IPS-20b (cell line): ENCODE results near the gene HAUS7.

ENCODE experiments used
- H3K27ac ChIP-seq: one replicate; pipeline ENCODE4 v1.5.1; 2013; ENCODE audit warnings: low read length
- H3K27me3 ChIP-seq: 2 replicates; pipeline ENCODE4 v1.6.1; 2013; ENCODE audit warnings: mild to moderate bottlenecking, low read length, inconsistent platforms; ENCODE audit not compliant: insufficient read depth
- H3K36me3 ChIP-seq: 2 replicates; pipeline ENCODE4 v1.6.1; 2013; ENCODE audit warnings: low read depth, mild to moderate bottlenecking, inconsistent platforms, low read length, moderate library complexity; ENCODE audit not compliant: insufficient read depth
- H3K4me1 ChIP-seq: 2 replicates; pipeline ENCODE4 v1.6.1; 2013; ENCODE audit warnings: mild to moderate bottlenecking, control low read depth, inconsistent platforms, low read length, moderate library complexity; ENCODE audit not compliant: insufficient read depth
- H3K4me3 ChIP-seq: 2 replicates; pipeline ENCODE4 v1.5.1; 2013; ENCODE audit warnings: mild to moderate bottlenecking, low read length, inconsistent platforms
- H3K9ac ChIP-seq: 2 replicates; pipeline ENCODE4 v1.6.1; 2013; ENCODE audit warnings: low read depth, mild to moderate bottlenecking, inconsistent platforms, low read length, moderate library complexity
- H3K9me3 ChIP-seq: 2 replicates; pipeline ENCODE4 v1.6.1; 2013; ENCODE audit warnings: mild to moderate bottlenecking, low read depth, low read length, inconsistent platforms; ENCODE audit not compliant: insufficient read depth

HAUS7 gene

DNA sequence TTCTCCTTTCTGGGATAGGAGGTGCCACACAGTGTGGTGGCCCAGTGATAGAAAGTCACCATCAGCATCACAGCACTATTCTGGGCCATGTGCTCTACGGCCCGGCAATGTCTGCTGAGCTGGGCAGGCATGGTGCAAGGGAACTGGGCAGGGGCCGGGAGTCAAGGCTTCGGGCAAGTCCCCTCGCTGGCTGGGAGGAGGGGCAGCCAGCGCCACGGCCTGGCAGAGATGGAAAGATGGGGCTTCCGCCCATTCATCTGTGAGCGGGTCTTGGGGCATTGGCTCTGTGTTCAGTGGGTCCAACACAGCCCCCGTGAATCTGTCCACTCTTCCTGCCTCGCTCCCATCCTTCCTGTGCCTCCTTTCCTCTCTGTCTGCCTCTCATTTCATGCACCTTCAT, 40.0 kb upstream of the HAUS7 start:
- Histone ChIP-seq H3K9ac (no peak overlapping the region), H3K4me3 (no peak overlapping the region), H3K9me3 (no peaks in the 10 kb centered on the region), H3K27ac (no peak overlapping the region), H3K36me3 (no peaks in the 10 kb centered on the region), H3K27me3 (peaks cover under 1% of the 10 kb centered on the region; the same call in 1 of the 2 replicates), H3K4me1 (no peaks in the 10 kb centered on the region)

- no peaks in the 10 kb centered on the region for H3K9me3 ChIP-seq
- H3K4me3 ChIP-seq = no peak overlapping the region
- H3K36me3 ChIP-seq = no peaks in the 10 kb centered on the region
- no peak overlapping the region for H3K9ac ChIP-seq
- H3K27ac ChIP-seq = no peak overlapping the region
- no peaks in the 10 kb centered on the region for H3K27me3 ChIP-seq
- H3K4me1 ChIP-seq = no peaks in the 10 kb centered on the region
These were observed 39.2 kb upstream of the HAUS7 start for GRCh38 chrX:153509592-153509991.

DNA sequence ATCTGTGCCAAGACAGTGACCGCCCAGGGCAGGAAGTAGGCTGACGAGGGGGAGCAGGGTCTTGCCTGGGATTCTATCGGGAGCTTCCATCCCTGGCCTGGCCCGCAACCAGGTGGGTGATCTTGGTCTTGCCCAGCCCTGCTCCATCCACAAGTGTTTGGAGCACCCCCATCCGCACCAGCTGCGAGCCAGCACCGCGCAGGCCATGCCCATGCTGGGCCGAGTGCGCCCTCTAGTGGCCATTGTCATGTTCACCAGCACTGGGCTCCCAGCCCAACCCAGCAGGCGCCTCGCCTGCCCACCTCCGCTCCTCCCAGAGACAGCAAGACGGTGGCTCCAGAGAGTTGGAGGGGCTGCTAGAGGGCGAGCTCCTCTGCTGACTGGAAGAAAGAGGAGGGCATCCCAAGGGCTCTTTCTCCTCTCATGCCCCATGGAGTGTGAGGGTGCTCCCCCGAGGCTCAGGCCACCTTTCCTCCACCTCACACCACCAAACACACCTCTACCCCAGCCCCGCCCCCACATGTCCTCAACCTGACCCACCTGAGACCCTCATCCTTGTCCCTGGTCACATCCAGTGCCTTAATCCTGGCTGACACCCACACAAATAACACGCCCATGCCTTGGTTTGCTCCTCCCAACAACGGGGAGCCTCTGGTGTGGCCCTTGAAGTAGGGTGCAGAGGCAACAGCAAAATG, 37.3 kb upstream of the HAUS7 start:
- Histone ChIP-seq H3K9ac (no peak overlapping the region), H3K27me3 (no peaks in the 10 kb centered on the region), H3K4me3 (no peak overlapping the region), H3K36me3 (no peaks in the 10 kb centered on the region), H3K9me3 (no peaks in the 10 kb centered on the region), H3K4me1 (no peaks in the 10 kb centered on the region), H3K27ac (no peak overlapping the region)

DNA sequence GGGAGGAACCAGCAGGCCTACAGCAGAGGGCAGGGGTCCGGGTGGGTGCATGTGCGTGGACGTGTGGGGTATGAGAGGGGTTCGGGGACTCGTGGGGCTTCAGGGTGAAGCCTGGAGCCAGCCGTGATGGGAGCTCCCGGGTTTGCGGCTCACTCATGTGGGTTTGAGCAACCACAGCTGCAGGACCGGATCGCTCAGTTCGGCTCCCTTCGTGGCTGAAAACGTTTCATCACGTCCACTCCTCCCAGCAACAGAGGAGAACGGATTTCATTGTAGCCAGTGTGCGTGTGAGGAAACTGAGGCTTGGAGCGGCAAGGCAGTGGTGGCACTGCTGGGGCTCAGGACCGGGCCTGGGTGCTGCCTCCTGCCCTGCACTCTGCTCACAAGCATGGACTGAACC, 35.0 kb upstream of the HAUS7 start:
- Histone ChIP-seq H3K4me3 (no peak overlapping the region), H3K4me1 (no peaks in the 10 kb centered on the region), H3K36me3 (no peaks in the 10 kb centered on the region), H3K27ac (no peak overlapping the region), H3K9ac (no peak overlapping the region), H3K9me3 (no peaks in the 10 kb centered on the region), H3K27me3 (no peaks in the 10 kb centered on the region)

DNA sequence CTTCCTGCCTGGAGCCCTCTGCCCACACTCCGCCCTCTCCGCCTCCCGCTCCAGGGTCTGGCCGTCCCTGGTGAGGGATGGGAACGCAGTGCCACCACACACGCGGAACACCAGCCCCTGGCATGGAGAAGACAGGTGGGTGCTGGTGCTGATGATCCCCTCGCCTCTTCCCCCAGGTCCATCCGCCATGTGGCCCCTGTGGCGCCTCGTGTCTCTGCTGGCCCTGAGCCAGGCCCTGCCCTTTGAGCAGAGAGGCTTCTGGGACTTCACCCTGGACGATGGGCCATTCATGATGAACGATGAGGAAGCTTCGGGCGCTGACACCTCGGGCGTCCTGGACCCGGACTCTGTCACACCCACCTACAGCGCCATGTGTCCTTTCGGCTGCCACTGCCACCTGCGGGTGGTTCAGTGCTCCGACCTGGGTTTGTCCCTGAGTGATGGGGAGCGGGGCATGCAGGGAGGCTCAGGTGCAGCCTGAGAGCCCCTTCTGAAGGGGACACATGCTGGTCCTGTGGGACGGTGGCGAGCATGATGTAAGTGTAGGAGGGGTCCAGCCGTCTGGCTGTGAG, 34.2 kb upstream of the HAUS7 start:
- H3K36me3 ChIP-seq = no peaks in the 10 kb centered on the region
- H3K27ac ChIP-seq = no peak overlapping the region
- no peaks in the 10 kb centered on the region for H3K27me3 ChIP-seq
- H3K4me3 ChIP-seq = no peak overlapping the region
- no peaks in the 10 kb centered on the region for H3K4me1 ChIP-seq
- no peak overlapping the region for H3K9ac ChIP-seq
- H3K9me3 ChIP-seq = no peaks in the 10 kb centered on the region

GRCh38 chrX:153502796-153503195, 32.4 kb upstream of the HAUS7 start:
- no peaks in the 10 kb centered on the region for H3K27me3 ChIP-seq
- no peak overlapping the region for H3K4me3 ChIP-seq
- H3K36me3 ChIP-seq = no peaks in the 10 kb centered on the region
- H3K4me1 ChIP-seq = no peaks in the 10 kb centered on the region
- H3K27ac ChIP-seq = no peak overlapping the region
- no peak overlapping the region for H3K9ac ChIP-seq
- H3K9me3 ChIP-seq = no peaks in the 10 kb centered on the region

DNA sequence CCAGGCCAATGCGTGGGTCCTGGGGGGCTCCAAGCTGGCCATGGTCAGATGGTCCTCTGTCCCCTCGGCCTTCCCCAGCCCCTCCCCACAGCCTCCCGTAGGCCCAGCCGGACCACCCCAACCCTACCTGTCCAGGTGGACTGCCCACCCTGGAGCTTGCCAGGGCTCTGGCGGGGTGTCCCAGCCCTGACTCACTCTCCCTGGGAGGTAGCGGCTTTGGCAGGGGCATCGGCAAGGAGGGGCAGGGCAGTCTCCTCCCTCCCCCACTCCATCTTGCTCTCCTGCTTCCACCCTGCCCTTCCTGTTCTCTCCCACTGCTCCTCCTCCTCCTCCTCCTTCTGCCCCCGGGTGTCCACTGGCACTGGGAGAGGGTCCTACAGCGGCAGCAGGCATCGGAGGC, 31.8 kb upstream of the HAUS7 start:
- H3K27me3 ChIP-seq = no peaks in the 10 kb centered on the region

GRCh38 chrX:153501530-153501929, 31.2 kb upstream of the HAUS7 start:
- no peaks in the 10 kb centered on the region for H3K36me3 ChIP-seq
- H3K9me3 ChIP-seq = no peaks in the 10 kb centered on the region
- H3K27ac ChIP-seq = no peak overlapping the region
- no peaks in the 10 kb centered on the region for H3K27me3 ChIP-seq
- H3K4me1 ChIP-seq = no peaks in the 10 kb centered on the region
- no peak overlapping the region for H3K9ac ChIP-seq
- no peak overlapping the region for H3K4me3 ChIP-seq

More for the DNA sequence above, 31.8 kb upstream of the HAUS7 start:
- Histone ChIP-seq H3K27ac (no peak overlapping the region), H3K9me3 (no peaks in the 10 kb centered on the region), H3K4me1 (no peaks in the 10 kb centered on the region), H3K4me3 (no peak overlapping the region), H3K36me3 (no peaks in the 10 kb centered on the region), H3K9ac (no peak overlapping the region)

DNA sequence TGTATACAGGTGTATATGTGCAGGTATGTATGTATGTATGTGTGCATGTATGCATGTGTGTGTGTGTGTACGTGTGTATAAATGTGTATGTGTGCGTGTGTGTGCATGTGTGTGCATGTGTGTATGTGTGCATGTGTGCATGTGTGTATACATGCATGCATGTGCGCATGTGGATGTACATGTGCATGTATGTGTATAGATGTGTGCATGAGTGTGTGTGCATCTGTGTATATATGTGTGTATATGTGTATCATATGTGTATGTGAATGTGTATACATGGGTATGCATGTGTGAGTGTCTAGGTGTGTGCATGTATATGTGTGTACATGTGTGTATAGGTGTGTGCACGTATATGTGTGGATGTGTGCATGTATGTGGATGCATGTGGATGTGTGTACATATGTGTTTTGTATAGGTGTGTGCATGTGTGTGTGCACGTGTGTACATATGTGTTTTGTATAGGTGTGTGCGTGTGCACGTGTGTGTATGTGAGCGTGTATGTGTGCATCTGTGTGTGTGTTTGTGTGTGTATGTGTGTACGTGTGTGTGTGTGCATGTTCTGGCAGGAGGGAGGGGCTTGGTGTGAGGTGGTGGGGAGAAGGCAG, 30.4 kb upstream of the HAUS7 start:
- H3K4me1 ChIP-seq = no peaks in the 10 kb centered on the region
- H3K36me3 ChIP-seq = no peaks in the 10 kb centered on the region
- no peak overlapping the region for H3K9ac ChIP-seq
- H3K27ac ChIP-seq = no peak overlapping the region
- no peaks in the 10 kb centered on the region for H3K9me3 ChIP-seq
- H3K27me3 ChIP-seq = no peaks in the 10 kb centered on the region
- no peak overlapping the region for H3K4me3 ChIP-seq

- Histone ChIP-seq H3K4me3 (no peak overlapping the region), H3K9me3 (no peaks in the 10 kb centered on the region), H3K4me1 (no peaks in the 10 kb centered on the region), H3K27me3 (no peaks in the 10 kb centered on the region; the same call in 1 of the 2 replicates), H3K9ac (no peak overlapping the region), H3K36me3 (no peaks in the 10 kb centered on the region), H3K27ac (no peak overlapping the region)
These were observed 29.5 kb upstream of the HAUS7 start for GRCh38 chrX:153499876-153500275.

DNA sequence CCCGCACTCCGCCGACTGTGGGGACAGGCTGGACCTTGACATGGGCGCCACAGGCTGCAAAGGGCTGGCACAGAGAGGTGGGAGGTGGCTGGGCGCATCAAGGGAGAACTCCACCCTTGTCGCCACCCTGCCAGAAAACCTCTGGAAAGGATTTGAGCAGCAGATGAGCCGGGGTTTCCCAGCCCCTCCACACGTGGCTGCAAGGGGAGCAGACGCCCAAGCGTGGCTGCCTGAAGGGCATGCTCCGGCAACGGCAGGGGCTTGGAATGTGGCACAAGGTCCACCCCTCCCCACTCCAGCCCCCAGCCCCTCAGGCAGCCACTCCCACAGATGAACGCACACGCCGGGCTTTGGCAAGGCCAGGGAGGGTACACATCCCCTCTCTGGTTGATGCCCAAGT, 29.0 kb upstream of the HAUS7 start:
- H3K27me3 ChIP-seq = no peaks in the 10 kb centered on the region; the same call in 1 of the 2 replicates
- no peak overlapping the region for H3K4me3 ChIP-seq
- H3K4me1 ChIP-seq = no peaks in the 10 kb centered on the region
- H3K36me3 ChIP-seq = no peaks in the 10 kb centered on the region
- no peak overlapping the region for H3K27ac ChIP-seq
- H3K9me3 ChIP-seq = no peaks in the 10 kb centered on the region
- H3K9ac ChIP-seq = no peak overlapping the region

GRCh38 chrX:153498453-153498852, 28.1 kb upstream of the HAUS7 start:
- Histone ChIP-seq H3K27me3 (no peaks in the 10 kb centered on the region; the same call in 1 of the 2 replicates), H3K4me3 (no peak overlapping the region), H3K4me1 (no peaks in the 10 kb centered on the region), H3K27ac (no peak overlapping the region), H3K36me3 (no peaks in the 10 kb centered on the region), H3K9me3 (no peaks in the 10 kb centered on the region), H3K9ac (no peak overlapping the region)
